ENCODE data around the gene PLEKHG4.

PLEKHG4 gene

GRCh38 chr16:67246081-67246755, 33.1 kb upstream of the PLEKHG4 start:
- DNase-seq, result no peak

- peak in 2 of 4 experiments; percentile 32 to 51 for DNase-seq
Observed at GRCh38 chr16:67246756-67247191, 32.6 kb upstream of the PLEKHG4 start.

DNA sequence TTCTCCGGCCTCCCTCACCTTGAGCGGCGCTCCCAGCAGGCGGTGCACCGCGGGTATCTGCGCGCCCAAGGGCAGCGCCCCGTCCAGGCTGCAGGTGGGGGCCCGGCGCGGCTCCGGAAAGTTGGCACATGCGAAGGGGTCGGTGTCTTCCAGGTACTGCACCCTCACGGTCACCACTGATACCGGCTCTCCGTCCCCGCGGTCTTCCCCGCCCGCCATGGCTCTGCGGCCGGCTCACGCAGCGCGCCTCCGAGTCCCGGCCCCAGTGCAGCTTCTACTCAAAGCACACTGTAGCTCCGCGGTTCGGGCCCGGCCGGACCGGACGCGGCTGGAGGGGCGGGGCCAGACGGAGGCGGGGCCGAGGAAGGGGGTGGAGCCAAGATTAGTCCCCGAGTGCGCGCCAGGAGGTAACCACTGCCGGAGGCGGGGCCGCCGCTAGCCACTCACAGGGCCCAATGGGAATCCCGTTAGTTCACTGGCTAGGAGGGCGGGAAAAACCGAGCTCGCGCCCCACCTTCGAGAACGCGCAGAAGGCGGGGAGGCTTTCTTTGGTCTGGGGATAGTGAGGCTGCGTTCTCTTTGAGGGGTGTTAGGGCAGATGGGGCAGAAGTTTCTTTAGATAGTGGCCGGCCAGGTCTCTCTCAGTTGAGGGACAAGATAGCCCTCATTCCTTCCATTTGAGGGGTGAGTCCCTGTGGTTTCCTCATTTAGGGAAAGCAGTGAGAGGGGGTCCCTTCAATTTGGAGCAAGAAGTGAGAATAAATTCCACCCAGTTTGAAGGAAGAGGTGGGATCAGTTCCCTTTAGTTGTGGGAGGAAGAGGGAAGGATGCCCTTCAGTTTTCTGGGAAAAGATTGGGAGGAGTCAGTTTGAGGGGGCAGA, 31.9 kb upstream of the PLEKHG4 start, which contains the start of gene FHOD1:
Gene FHOD1 (minus strand): TSS at position 290 of the 881 bp plus-strand sequence. CDS start 71 bp downstream, at position 219.
- peak; percentile 85 to 94 (median 92) for DNase-seq

GRCh38 chr16:67248073-67248400, 31.3 kb upstream of the PLEKHG4 start:
- DNase-seq, result no peak

DNA sequence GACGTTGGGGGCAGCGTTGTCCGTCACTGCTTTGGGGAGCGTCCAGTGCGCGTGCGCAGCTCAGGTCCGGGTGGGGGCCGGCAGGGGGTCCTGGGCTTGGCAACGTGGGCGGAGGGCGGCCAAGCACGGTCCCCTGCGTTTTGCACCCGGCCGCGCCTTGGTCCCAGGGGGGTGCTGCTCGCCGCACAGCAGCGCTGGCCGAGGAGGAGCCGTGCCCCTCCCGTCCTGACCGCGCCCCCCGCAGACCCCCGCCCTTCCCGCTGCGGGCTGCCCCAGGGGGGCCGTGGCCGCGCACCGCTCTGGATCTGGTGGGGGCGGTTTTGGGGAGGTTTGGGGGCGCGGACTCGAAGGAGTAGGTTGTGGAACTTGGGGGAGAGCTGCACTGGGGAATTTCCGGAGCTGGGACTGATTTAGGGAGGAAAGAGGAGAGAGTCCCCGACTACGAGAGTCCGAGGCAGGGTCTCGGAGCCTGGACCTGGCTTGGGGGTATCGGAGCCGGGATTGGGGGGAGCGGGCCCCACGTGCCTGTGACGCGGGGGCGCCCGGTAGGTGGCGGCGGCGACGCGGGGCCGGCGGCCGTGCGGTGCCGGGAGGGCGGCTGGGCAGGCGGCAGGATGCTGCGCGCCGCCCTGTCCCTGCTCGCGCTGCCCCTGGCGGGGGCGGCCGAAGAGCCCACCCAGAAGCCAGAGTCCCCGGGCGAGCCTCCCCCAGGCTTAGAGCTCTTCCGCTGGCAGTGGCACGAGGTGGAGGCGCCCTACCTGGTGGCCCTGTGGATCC, 30.7 kb upstream of the PLEKHG4 start, which contains the start of gene SLC9A5:
Gene SLC9A5 (plus strand): TSS at position 579 of the 777 bp plus-strand sequence. CDS start 36 bp downstream, at position 615.
- no peak for DNase-seq

DNA sequence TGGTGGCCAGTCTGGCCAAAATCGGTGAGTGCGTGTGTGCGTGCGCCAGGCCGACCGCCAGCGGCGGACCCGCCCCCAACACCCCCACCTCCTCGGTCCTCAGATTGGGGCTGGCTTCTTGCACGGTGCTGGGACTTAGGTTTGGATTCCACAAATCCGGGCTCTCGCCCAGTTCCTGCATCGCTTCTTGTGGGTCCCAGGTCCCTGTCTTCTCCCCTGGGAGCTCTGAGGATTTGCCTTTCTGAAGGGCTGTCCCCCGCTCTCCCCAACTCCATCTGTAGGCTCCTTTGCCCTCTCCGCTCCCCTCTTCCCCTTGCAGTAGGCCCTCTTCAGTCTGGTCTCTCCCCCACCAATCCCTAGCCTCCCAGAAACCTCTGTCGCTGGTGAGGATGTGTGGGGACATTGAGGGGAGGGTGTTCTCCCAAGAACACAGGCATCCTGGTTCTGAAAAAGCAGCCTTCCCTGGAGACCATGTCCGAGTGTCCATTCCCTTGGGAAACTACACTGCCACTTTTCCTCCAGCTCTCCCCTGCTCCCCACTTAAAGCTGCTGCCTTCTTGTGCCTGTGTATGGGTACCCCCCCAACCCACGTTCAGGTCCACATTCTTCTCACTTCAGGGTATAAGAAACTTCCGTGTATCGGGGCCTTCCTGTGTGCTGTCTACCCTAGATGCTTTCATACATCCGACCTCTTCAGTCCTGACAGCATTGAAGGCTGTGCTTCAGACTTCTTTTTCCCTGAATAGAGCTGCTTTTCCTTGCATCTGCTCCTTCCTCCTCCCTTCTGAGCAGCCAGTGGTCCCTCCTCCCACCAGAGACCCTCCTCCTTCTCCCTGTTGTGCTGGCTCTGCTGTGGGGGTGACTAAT, 29.9 kb upstream of the PLEKHG4 start:
- DNase-seq, result no peak

DNA sequence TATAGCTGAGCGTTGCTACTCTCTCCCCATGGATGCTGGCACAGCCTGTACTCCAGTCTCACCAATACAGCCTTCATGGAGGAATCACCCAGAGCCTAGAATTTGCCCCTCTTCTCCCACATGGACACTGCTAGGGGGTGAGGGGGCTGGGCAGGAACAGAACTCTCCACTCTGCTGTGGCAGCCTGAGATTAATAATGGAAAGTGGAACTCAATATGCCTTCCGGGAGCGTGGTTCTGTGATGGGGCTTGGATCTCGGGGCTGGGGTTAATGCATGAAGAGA, 29.3 kb upstream of the PLEKHG4 start:
- no peak for DNase-seq

DNA sequence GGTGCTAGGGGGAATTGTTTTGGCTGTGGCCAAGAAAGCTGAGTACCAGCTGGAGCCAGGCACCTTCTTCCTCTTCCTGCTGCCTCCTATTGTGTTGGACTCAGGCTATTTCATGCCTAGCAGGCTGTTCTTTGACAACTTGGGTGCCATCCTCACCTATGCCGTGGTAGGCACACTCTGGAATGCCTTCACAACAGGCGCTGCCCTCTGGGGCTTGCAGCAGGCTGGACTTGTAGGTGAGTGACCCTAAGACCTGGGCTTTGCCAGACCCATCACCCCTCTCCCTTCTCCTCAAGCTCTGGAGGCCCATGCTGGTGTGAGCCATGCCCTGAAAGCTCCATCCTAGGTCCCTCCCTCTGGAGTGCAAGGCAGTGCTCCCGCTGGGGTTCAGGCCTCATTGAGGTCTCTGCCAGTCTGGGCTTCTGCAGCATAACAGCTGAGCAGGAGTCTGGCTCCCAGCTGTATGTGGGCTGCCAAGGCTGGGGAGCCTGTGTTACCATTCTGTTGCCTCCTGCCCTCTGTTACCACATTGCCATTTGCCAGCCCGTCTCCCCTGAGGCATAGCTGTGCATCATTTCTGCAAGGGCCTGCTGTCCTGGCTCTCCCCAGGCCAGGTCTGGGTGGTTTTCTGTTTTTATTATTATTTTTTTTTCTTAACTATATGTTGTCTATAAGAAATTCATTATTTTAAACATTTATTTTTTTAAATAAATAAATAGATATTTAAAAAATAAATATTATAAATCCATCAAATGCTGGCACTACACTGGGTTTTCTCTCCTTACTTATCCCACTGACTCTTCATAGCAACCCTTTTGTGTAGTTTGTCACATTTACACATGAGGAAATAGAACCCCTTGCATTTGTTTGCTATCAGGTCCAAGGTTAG, 26.5 kb upstream of the PLEKHG4 start:
- no peak for DNase-seq

DNA sequence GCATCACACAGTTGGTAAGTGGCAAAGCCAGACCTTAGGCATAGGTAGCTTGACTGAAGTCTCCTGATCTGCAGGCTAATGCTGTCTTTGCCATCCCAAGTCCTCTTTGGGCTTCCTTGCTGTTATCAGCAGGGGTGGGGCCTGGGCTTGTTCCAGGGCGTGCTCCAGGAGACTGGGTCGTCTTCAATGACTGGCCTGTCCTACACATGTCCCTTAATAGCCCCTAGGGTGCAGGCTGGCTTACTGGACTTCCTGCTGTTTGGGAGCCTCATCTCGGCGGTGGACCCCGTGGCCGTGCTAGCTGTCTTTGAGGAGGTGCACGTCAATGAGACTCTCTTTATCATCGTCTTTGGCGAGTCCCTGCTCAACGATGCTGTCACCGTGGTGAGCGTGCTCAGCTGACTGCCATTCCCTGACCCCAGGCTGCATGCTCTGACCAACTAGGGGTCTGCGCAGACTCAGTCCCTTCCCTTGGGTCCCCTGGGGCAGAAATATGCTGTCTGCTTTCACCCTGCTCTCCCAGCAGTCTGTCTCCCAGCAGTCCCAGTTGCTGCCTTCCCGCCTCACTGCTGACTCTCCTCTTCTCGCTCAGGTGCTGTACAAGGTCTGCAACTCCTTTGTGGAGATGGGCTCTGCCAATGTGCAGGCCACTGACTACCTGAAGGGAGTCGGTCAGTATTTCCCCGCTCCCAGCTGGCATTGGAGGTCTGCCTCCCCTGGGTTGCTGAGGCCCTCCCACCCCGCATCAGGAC, 24.4 kb upstream of the PLEKHG4 start:
- no peak for DNase-seq

DNA sequence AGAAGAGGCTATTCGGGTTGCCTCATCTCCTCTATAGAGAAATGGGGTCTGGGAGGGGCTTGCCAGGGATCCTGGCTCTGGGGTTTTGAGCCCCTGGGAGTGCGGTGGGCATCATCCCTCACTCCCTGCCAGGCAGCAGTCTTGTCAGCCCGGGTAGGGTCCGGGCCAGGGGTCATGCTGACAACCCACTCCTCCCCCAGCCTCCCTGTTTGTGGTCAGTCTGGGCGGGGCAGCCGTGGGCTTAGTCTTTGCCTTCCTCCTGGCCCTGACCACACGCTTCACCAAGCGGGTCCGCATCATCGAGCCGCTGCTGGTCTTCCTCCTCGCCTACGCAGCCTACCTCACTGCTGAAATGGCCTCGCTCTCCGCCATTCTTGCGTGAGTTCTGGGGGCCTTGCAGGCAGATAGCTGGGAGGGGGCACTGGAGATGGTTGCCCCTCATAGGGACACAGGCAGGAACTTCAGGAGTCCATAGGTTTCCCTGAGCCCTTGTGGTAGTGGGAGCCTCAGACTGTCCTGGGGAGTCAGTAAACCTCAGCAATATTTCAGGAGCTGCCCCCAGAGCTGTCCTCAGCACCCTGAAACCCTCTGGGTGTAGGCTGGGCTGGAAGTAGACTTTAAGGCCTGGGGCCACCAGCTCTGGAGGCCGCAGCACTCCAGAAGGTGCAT, 23.6 kb upstream of the PLEKHG4 start:
- DNase-seq, result no peak

DNA sequence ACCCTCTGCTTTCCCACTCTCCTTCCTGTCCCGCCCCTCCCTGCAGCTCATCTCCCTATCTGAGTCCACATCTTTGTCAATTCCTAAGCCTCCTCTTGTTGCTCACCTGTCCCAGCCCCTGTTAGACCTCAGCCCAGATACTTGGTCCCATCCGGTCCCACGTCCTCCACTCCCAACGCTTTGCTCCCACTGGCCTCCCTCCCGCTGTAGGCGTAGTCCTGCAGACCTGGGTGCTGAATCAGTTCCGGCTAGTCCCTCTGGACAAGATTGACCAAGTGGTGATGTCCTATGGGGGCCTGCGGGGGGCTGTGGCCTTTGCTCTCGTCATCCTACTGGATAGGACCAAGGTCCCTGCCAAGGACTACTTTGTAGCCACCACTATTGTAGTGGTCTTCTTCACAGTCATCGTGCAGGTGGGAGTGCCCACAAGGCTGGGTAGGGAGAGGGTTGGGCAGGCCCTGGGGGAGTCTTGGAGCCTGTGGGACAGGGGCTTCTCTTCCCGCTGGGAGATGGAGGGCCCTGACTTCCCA, 22.6 kb upstream of the PLEKHG4 start:
- no peak for DNase-seq

DNA sequence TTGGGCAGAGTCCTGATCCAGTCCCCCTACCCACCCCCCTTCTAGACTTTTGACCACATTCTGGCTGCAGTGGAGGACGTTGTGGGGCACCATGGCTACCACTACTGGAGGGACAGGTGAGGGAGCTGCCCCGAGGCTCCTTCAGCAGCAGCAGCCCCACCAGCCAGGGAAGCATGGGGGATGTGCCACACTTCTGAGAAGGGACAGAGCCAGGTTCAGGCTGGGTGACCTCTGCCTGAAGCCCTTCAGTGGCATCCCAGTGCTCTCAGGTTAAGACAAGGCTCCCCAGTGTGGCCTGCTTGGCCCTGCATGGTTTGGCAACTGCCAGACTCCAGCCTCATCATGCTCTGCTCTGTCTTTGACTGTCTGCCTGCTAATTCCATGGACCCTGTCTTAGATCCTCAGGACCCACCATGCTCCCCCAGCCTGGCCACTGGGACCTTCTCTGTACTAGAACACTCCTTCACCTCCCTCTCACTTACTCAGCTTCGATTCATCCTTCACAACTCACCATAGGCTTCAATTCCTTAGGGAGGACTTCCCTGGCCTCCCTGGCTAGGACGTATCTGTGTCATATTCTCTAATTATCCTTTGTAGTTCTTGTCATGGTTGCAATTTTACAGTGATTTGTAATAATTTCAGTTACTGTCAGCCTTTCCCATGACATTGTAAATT, 21.7 kb upstream of the PLEKHG4 start:
- DNase-seq, result no peak

GRCh38 chr16:67258161-67258835, 21.0 kb upstream of the PLEKHG4 start:
- DNase-seq, result no peak

DNA sequence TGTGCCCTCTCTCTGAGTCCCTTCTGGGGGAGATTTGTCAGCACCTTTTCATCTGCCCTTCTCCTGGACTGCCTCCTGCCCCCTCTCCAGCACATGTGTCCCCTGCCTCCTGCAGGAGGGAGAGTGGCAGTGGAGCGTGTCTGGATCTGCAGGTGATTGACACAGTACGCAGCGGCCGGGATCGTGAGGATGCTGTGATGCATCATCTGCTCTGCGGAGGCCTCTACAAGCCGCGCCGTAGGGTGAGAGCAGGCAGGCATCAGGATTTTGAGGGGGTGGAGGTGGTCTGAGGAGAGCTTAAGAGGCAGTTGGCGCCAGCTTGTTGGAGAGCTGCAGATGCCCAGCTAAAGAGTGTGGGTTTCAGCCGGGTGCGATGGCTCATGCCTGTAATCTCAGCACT, 19.6 kb upstream of the PLEKHG4 start:
- DNase-seq, result no peak

GRCh38 chr16:67260426-67261063, 18.8 kb upstream of the PLEKHG4 start:
- DNase-seq, result no peak

DNA sequence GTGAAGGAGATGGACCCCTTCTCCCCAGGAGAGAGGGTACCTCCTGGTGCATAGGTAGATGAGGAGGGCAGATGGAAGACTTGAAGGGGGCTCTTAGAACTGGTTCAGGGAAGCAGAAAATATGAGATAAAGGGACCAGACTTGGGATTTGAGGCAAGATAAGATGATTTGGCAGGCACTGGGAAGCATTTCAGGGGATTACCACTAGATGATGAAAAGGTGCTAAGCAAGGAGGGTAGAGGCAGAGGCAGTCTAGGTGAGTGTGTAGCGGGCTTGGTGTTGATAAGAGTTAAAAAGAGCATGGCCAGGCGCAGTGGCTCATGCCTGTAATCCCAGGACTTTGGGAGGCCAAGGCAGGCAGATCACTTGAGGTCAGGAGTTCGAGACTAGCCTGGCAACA, 16.1 kb upstream of the PLEKHG4 start:
- DNase-seq, result no peak

- DNase-seq, result no peak
Observed at GRCh38 chr16:67264277-67264676, 15.1 kb upstream of the PLEKHG4 start.

- DNase-seq, result no peak
Observed at GRCh38 chr16:67264866-67265265, 14.5 kb upstream of the PLEKHG4 start.
